Parathyroid adenoma (tissue), 2 donors: Measurements from ENCODE around the gene AATF.

Experiments used
- H2AFZ ChIP-seq: fragments of 300-600 bp; sonication (generic); one replicate; pipeline ENCODE4 v1.7.0; 2017; ENCODE audit warnings: antibody characterized with exemption, mild to moderate bottlenecking
- H3K27ac ChIP-seq: fragments of 300-600 bp; sonication (generic); one replicate; pipeline ENCODE4 v1.7.0; 2017
- H3K27me3 ChIP-seq: fragments of 300-600 bp; sonication (generic); one replicate; pipeline ENCODE4 v1.7.0; 2017; ENCODE audit warnings: low read length; ENCODE audit not compliant: control insufficient read depth, insufficient read depth
- H3K36me3 ChIP-seq: fragments of 300-600 bp; sonication (generic); one replicate; pipeline ENCODE4 v1.7.0; 2017; ENCODE audit warnings: low read length; ENCODE audit not compliant: control insufficient read depth, insufficient read depth
- H3K4me1 ChIP-seq: fragments of 300-600 bp; sonication (generic); one replicate; pipeline ENCODE4 v1.7.0; 2017; ENCODE audit warnings: control low read depth
- H3K4me2 ChIP-seq: fragments of 300-600 bp; sonication (generic); one replicate; pipeline ENCODE4 v1.7.0; 2017; ENCODE audit warnings: low read length
- H3K4me3 ChIP-seq: fragments of 300-600 bp; sonication (generic); one replicate; pipeline ENCODE4 v1.7.0; 2017; ENCODE audit warnings: low read depth, low read length
- H3K79me2 ChIP-seq: fragments of 300-600 bp; sonication (generic); one replicate; pipeline ENCODE4 v1.7.0; 2017; ENCODE audit warnings: control low read depth
- H3K9ac ChIP-seq: fragments of 300-600 bp; sonication (generic); one replicate; pipeline ENCODE4 v1.7.0; 2017; ENCODE audit warnings: mild to moderate bottlenecking
- H3K9me3 ChIP-seq: fragments of 300-600 bp; sonication (generic); one replicate; pipeline ENCODE4 v1.7.0; 2017; ENCODE audit warnings: low read length; ENCODE audit not compliant: control insufficient read depth
- TF ChIP-seq, protein P1 (sequence below): fragments of 300-600 bp; sonication (generic); IDR thresholded peaks from one replicate; pipeline ENCODE4 v1.7.0; 2017; ENCODE audit warnings: antibody characterized with exemption, mild to moderate bottlenecking
- donor health status: primary hyperparathyroidism.

Gene AATF

DNA sequence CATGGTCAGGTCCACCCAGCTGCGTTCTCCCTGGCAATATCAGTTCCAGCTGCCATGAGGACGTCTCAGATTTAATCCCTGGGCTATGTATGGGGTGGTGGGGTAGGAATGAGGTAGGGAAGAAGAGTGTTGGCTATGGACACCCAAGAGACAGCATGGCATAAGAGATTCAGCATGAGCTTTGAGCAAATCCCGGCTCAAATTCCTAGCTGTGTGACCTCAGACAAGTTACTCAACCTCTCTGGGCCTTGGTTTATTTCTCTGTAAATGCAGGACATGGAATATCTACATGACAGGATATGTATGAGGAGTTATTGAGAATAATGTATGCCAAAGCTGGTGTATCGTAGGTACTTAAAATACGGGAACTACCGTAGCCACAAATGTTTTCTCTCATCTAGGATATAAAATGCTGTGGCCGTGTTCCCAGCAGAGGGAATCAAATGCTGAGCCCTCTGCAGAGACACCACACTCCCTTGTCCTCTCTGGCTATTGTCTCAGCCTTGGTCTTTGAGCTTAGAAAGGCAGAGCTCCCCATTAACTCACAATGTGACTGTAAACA is 29.3 kb upstream of the AATF start:
- TF ChIP-seq, protein P1, sequence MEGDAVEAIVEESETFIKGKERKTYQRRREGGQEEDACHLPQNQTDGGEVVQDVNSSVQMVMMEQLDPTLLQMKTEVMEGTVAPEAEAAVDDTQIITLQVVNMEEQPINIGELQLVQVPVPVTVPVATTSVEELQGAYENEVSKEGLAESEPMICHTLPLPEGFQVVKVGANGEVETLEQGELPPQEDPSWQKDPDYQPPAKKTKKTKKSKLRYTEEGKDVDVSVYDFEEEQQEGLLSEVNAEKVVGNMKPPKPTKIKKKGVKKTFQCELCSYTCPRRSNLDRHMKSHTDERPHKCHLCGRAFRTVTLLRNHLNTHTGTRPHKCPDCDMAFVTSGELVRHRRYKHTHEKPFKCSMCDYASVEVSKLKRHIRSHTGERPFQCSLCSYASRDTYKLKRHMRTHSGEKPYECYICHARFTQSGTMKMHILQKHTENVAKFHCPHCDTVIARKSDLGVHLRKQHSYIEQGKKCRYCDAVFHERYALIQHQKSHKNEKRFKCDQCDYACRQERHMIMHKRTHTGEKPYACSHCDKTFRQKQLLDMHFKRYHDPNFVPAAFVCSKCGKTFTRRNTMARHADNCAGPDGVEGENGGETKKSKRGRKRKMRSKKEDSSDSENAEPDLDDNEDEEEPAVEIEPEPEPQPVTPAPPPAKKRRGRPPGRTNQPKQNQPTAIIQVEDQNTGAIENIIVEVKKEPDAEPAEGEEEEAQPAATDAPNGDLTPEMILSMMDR = no peak
- Histone ChIP-seq H3K27ac (no peak overlapping the region), H2AFZ (no peak overlapping the region), H3K27me3 (no peaks in the 10 kb centered on the region), H3K36me3 (no peaks in the 10 kb centered on the region), H3K4me2 (no peak overlapping the region), H3K9ac (no peak overlapping the region), H3K4me3 (no peak overlapping the region), H3K4me1 (no peaks in the 10 kb centered on the region), H3K9me3 (no peaks in the 10 kb centered on the region), H3K79me2 (no peaks in the 10 kb centered on the region)

DNA sequence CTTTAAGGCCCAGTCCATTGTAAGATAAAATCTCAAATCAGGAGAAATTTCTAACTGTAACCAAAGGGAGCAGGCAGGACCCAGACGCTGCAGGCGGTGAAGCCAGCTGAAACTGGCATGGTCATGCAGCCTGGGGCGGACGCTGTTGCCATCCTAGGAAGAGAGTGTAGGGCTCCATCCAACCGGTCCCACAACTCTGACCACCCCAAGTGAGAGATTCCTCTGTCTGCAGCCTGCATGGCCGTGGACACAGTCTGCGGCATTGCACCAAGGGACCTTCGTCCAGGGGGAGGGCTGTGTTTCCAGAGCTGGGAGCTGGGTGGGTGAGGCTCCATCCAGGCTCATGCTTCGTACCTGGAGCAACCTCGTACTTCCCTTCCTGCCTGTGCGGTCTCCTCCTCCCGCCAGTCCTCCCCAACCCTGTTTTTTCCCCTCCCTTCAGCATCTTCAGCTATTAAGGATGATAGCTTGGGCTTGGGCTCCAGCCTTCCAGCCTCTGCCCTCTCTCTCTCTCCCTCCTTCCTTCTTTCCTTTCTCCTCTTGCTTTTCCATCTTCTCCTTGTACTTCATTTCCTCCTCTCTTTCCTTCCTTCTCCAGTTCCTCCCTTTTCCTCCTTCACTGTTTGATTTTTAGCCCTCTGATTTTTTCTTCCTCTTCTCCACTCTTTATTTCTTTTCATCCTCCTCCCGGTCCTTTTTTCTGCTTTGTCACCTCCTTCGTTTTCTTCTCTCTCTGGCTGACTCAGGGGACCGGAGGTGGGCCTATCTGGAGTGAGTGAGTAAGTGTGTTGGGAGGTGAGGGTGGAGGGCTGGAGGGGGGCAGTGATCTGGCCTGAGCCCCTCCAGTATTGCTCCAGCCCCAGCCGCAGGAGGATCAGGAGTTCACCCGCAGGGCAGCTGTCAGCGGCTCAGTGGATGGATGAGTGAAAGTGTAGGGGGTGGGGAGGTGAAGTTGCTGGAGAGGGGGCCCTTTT is 28.4 kb upstream of the AATF start:
- Histone ChIP-seq H3K9me3 (no peaks in the 10 kb centered on the region), H3K27ac (no peak overlapping the region), H3K9ac (no peak overlapping the region), H3K4me2 (no peak overlapping the region), H3K27me3 (no peaks in the 10 kb centered on the region), H3K4me1 (no peaks in the 10 kb centered on the region), H3K4me3 (no peak overlapping the region), H2AFZ (no peak overlapping the region), H3K36me3 (no peaks in the 10 kb centered on the region), H3K79me2 (no peaks in the 10 kb centered on the region)
- TF ChIP-seq, protein P1 = no peak

DNA sequence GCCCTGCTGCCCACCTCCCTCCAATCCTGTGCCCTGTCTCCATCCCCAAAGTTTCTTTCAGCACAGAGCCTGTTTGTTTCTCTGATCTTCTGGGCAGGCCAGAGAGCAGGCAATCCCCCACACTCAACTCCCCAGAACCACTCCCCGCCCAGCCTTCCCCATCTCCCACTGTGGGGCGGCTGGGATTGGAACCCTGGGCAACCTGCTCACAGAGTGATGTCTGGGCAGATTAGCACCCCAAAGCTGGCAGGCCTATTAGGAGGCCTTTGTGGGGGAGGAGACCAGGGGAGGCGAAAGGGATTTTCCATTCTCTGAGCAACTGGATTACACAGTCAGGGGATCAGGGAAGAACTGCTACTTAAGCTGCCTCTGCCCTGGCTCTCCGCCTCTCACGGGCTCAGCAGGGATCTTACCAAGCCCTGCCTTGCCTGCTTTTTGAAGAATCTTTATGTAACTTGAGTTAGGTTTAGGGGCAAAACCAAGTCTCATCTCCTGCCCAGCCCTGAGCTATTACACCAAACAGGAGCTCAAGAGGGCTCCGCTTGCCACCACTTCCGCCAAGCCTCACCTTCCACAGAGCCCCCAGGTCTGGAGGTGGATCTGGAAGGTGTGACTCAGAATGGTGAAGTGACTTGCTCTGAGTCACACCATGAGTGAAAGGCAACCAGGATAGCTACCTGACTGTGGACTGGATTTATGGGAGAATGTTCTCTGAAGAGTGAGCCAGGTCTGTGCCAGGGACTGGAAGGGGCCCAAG is 27.5 kb upstream of the AATF start:
- no peaks in the 10 kb centered on the region for H3K4me1 ChIP-seq
- no peak overlapping the region for H3K4me3 ChIP-seq
- H3K27me3 ChIP-seq = no peaks in the 10 kb centered on the region
- no peak overlapping the region for H2AFZ ChIP-seq
- H3K79me2 ChIP-seq = no peaks in the 10 kb centered on the region
- TF ChIP-seq, protein P1 = no peak
- H3K4me2 ChIP-seq = no peak overlapping the region
- H3K27ac ChIP-seq = no peak overlapping the region
- no peak overlapping the region for H3K9ac ChIP-seq
- H3K9me3 ChIP-seq = no peaks in the 10 kb centered on the region
- no peaks in the 10 kb centered on the region for H3K36me3 ChIP-seq

DNA sequence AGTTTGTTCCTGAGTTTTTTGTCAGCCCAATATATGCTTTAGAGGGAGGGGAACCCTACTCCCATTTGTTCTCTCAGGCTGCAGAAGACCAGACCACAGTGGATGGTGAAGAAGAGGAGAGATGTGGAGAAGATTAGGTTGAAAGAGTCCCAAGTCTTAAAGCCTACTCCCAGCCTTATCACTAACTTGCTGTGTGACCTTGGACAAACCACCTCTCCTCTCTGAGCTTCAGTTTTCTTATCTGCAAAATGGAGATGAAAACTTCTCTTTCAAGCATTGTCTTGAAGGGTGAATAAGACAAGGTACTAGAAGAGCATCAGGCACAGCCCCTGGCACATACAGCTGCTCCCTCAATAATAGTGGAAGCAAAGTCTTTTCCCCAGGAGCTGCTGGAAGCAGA is 26.6 kb upstream of the AATF start:
- Histone ChIP-seq H2AFZ (no peak overlapping the region), H3K4me3 (no peak overlapping the region), H3K36me3 (no peaks in the 10 kb centered on the region), H3K79me2 (no peaks in the 10 kb centered on the region), H3K9me3 (no peaks in the 10 kb centered on the region), H3K9ac (no peak overlapping the region), H3K4me1 (no peaks in the 10 kb centered on the region), H3K4me2 (no peak overlapping the region), H3K27ac (no peak overlapping the region), H3K27me3 (no peaks in the 10 kb centered on the region)
- TF ChIP-seq, protein P1 = no peak
